Stimulated activated CD4-positive, alpha-beta T cell treated with anti-CD3 and anti-CD28 coated beads, Interleukin-15, amount 100 ng/mL, for 1 hour (primary cell): ENCODE results near the gene ZNF236.
"Not testable (repeated sequence)": the region's sequence is repeated elsewhere in the genome, so short reads cannot be mapped to it uniquely, and the experiment has no call there.

Experiments
- DNase-seq, 2 donors: peaks; one replicate each; pipeline ENCODE4 v3.0.0-alpha.2; 2020; ENCODE audit warnings: low read depth in 1 of 2, low spot score in 1 of 2

Gene ZNF236

GRCh38 chr18:76943542-76944339 lies 121.4 kb downstream of the ZNF236 start:
- DNase-seq: no peak

GRCh38 chr18:76944346-76944745 lies 122.0 kb downstream of the ZNF236 start:
- not testable (repeated sequence) for DNase-seq

DNA sequence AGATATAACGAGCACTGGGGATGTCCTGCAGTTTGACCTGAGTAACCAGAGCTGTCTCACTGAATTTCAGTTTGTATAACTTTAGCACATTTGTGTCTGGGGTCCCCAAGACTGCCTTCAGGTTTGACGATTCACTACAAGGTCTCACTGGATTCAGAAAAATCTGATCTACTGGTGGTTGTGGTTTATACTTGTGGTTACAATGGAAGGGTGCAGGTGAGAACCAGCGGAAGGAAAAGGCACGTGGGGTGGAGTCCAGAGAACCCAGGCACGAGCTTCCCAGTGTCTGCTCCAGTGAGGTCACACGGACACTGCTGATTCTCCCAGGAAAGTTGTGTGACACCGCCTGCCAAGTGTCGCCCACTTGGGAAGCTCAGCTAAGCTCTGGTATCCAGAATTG lies 126.0 kb downstream of the ZNF236 start:
- no peak for DNase-seq

DNA sequence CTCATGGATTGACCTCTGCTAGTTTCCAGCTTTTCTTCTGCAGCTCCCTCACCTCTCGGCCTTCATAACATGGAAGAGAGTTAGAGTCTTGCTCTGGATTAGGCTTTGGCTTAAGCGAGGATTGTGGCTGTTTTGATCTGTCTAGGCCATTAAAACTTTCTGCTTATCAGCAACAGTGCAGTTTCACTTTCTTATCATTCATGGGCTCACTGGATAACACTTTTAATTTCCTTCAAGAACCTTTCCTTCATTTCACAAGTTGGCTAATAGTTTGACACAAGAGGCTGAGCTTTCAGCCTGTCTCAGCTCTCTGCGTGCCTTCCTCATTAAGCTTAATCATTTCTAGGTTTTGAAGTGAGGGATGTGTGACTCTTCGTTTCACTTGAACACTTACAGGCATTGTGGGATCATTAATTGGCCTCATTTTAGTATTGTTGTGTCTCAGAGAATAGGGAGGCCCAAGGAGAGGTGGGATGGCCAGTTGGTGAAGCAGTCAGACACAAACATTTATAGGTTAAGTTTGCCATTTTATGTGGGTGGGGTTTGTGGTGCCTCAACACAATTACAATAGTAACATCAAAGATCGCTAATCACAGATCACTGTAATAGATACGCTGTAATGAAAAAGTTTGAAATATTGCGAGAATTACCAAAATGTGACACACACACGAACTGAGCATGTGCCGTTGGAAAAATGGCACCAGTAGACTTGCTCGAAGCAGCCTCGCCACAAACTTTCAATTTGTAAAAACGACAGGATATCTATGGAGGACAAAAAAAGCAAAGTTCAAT lies 129.3 kb downstream of the ZNF236 start:
- DNase-seq: no peak

DNA sequence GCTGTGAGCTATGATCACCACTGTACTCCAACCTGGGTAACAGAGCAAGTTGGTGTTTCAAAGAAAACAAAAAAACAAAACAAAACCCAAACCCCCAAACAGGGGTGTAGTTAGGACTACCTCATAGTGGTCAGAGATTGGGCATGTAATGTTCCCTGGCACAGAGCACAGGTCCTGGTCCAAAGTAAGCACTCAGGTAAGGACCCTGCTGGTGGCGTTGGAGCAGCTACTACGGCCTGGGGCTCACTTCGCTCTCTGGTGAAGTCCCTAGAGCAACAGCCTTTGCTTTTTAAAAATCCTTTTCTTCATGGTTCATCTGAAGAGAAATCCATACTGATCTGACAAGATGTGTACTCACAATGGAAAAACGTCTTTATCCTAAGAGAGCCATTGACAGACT lies 130.4 kb downstream of the ZNF236 start:
- DNase-seq: no peak

GRCh38 chr18:76953156-76953555 lies 130.8 kb downstream of the ZNF236 start:
- no peak for DNase-seq

- no peak for DNase-seq
Observed at GRCh38 chr18:76953583-76954233, 131.4 kb downstream of the ZNF236 start.

DNA sequence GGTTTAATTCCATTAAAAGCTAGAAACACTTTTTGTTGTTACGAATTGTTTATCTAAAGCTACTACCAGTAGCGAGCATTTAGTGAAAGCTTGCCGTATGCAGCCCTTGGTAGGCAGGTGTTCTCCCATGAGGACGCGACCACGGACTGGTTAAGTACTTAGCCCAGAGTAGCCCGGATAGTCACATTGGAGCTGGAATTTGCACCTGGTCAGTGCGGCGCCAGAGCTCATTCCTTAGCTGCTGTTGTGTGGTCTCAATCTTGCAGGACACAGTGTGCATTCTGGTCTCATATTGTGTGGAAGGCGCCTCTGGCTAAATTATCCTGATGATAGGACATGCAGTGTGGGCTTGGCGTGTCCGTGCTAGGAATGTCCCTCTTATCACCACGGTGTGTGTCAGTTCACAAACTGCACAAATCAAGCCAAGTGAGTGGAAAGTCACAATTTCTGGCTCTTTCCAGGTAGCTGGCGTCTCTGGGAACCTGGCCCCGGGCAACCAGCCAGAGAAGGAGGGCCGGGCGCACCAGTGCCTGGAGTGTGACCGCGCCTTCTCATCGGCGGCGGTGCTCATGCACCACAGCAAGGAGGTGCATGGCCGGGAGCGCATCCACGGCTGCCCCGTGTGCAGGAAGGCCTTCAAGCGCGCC lies 133.3 kb downstream of the ZNF236 start:
- no peak for DNase-seq

DNA sequence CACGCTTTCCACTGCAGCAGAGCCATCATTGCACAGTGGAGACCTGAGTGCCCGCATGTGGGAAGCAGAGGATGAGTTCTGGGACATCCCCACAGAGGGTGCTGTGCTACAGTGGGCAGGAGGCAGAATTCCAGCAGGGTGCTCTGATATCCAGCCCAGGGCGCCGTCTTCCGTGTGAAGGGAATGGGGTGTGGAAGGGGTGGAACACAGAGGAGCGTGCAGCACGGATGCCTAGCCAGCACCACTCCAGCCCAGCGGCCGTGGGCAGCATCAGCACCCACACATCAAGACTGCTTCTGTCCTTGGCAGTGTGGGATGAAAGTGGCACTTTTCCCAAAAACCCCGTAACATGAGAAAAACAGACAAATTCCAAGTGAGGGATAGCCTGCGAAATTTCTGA lies 134.3 kb downstream of the ZNF236 start:
- DNase-seq: no peak

DNA sequence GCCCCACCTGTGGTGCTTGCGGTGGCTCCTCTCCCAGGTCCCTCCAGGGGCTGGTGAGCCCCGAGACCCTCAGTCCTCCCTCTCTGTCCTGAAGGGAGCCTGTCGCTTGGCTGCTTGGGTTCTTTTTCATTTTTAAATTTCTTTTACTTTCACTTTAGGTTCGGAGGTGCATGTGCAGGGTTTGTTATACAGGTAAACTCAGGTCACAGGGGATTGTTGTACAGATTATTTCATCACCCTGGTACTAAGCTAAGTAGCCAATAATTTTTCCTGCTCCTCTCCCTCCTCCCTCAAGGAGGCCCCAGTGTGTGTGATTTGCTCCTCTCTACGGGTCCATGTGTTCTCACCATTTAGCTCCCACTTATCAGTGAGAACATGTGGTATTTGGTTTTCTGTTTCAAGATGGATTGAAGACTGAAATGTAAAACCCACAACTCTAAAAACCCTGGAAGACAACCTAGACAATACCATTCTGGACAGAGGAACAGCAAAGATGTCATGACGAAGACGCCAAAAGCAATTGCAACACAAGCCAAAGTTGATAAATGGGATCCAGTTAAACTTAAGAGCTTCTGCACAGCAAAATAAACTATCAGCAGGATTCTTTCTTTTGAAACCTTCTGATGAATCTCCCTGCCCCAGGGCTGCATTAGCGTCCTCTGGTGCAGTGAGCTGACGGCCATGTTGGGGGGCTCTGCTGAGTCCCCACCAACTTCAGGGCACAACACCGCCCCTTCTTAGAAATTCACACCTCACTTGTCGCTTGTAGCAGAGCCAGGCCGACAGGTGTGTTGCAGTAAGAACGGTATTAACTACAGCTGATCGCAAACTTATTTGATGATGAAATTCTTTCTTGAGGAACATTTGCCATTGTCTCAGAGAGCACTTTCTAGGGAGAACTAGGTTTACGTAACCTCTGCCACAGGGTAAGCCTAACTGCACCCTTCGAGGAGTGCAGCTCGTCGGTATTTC lies 135.3 kb downstream of the ZNF236 start:
- DNase-seq: no peak

DNA sequence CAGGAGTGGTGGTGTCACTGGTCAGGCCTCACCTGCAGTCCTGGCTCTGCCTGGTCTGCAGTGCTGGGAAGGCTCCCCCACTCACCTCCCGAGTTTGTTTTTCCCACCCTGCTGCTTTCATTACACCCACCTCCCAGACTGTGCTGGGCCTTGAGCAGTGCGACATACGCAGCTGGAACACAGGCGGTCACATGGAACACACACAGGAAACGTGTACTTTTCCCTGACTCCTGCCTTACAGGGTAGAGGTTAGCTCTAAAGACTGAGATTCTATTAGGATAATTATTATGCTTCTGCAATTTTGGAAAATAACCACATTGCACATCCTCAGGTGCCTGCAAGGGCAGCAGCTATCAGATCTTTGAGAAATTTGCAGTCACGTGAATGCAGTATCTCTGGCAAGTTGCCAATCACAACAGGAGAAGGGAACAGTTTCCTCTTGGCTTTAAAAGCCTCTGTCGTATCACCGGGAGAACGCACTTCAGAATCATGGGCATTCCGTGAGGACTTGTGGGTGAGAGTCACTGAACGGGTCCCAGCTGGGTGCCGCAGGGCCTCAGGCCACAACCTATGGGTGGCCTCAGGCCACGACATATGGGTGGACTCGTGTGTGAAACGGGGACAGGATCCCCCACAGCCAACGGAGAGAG lies 136.5 kb downstream of the ZNF236 start:
- DNase-seq: no peak

DNA sequence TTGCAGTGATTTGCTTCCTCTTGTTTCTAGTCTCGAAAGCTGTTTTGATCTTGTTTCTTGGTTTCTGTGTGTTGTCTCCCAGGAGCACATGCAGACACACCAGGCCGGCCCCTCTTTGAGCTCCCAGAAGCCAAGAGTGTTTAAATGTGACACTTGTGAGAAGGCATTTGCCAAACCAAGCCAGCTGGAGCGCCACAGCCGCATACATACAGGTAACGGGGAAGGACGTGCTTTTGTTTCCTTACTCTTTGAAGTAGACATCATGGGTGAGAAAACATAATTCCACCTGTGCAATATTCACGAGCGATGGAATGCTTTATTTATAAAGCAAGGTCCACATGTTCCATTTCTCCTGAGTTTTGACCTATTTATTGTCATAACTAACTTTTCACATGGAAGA lies 137.2 kb downstream of the ZNF236 start:
- no peak for DNase-seq

- DNase-seq: no peak
Observed at GRCh38 chr18:76960528-76961035, 138.2 kb downstream of the ZNF236 start.

- DNase-seq: no peak
Observed at GRCh38 chr18:76962851-76963250, 140.5 kb downstream of the ZNF236 start.

DNA sequence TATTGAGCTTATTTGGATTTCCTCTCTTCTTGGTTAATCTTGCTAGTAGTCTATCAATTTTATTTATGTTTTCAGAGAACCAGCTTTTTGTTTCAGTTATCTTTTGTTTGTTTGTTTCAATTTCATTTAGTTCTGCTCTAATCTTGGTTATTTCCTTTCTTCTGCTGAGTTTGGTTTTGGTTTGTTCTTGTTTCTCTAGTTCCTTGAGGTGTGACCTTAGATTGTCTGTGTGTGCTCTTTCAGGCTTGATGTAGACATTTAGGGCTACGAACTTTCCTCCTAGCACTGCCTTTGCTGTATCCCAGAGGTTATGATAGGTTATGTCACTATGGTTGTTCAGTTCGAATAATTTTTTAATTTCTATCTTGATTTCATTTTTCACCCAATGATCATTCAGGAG lies 141.6 kb downstream of the ZNF236 start:
- no peak for DNase-seq

- DNase-seq: not testable (repeated sequence)
Observed at GRCh38 chr18:76965555-76966151, 143.3 kb downstream of the ZNF236 start.

GRCh38 chr18:76967299-76967698 lies 144.9 kb downstream of the ZNF236 start:
- not testable (repeated sequence) for DNase-seq

DNA sequence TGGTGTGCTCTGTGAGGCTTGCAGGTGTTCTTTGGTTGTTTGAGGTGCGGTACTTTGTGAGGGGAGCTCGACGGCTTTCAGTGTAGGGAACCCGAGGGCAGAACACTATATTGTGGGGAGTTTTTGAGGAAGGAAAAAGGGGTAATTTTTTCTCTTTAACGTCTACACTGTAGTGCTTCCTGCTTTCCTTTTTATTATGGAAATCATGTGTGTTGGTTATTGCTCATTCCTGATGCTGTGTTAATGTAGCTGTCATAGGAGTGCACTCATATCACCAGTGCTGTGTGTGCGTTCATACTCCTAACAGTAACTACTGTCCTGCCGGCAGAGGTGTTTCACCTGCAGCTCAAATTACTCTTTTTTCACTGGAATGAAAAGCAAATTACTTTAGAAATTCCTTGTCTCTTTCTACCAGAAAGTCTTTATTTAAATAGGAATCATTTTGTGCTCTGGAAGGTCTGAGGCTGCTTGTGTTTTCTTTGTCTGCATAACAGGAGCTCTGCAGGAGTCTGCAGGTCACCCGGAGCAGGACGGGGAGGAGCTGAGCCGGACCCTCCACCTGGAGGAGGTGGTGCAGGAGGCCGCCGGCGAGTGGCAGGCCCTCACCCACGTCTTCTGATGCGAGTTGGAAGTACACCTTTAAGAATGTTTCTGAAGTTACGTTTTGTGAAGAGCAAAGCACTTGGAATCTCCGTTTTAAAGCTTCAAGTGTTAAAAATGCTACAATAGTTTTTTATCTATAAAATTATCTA lies 145.5 kb downstream of the ZNF236 start:
- DNase-seq: no peak
